MM.1S (cell line): ENCODE data around the gene ZNF789.

ENCODE experiments used
- DNase-seq: peaks from one replicate; pipeline ENCODE4 v3.0.0-alpha.2; 2015
- H2AFZ ChIP-seq: fragments of 300-600 bp; sonication (generic); 2 replicates; pipeline ENCODE4 v1.6.0; 2016; ENCODE audit warnings: antibody characterized with exemption, low read length
- H3F3A ChIP-seq: fragments of 300-600 bp; sonication (generic); 2 replicates; pipeline ENCODE4 v1.6.1; 2016; ENCODE audit warnings: mild to moderate bottlenecking, antibody characterized with exemption, low read length, moderate library complexity, mixed read lengths; ENCODE audit not compliant: insufficient read depth
- H3K27ac ChIP-seq: fragments of 300-600 bp; sonication (generic); 2 replicates; pipeline ENCODE4 v1.5.1; 2016; ENCODE audit warnings: mild to moderate bottlenecking, low read length
- H3K27me3 ChIP-seq: fragments of 300-600 bp; sonication (generic); replicated peaks from 2 replicates; pipeline ENCODE4 v1.6.0; 2016; ENCODE audit warnings: low read length; ENCODE audit not compliant: insufficient read depth
- H3K36me3 ChIP-seq: fragments of 300-600 bp; sonication (generic); replicated peaks from 2 replicates; pipeline ENCODE4 v1.6.1; 2016; ENCODE audit warnings: mild to moderate bottlenecking, low read length, mixed read lengths; ENCODE audit not compliant: insufficient read depth
- H3K4me1 ChIP-seq: fragments of 300-600 bp; sonication (generic); 2 replicates; pipeline ENCODE4 v1.6.1; 2016; ENCODE audit warnings: low read length, mixed read lengths
- H3K4me2 ChIP-seq: fragments of 300-600 bp; sonication (generic); 2 replicates; pipeline ENCODE4 v1.6.0; 2016; ENCODE audit warnings: low read depth, low read length
- H3K4me3 ChIP-seq: fragments of 300-600 bp; sonication (generic); 2 replicates; pipeline ENCODE4 v1.5.1; 2016; ENCODE audit warnings: low read length, mixed read lengths
- H3K79me2 ChIP-seq: fragments of 300-600 bp; sonication (generic); 2 replicates; pipeline ENCODE4 v1.6.1; 2016; ENCODE audit warnings: mixed run types, low read length, mixed read lengths
- H3K9ac ChIP-seq: fragments of 300-600 bp; sonication (generic); 2 replicates; pipeline ENCODE4 v1.6.1; 2016; ENCODE audit warnings: low read length, mixed read lengths
- H3K9me2 ChIP-seq: fragments of 300-600 bp; sonication (generic); replicated peaks from 2 replicates; pipeline ENCODE4 v1.6.1; 2016; ENCODE audit warnings: mild to moderate bottlenecking, low read length, mixed read lengths; ENCODE audit not compliant: insufficient read depth
- H3K9me3 ChIP-seq: fragments of 300-600 bp; sonication (generic); replicated peaks from 2 replicates; pipeline ENCODE4 v1.6.1; 2016; ENCODE audit warnings: mild to moderate bottlenecking, low read length, mixed read lengths; ENCODE audit not compliant: insufficient read depth
- H4K20me1 ChIP-seq: fragments of 300-600 bp; sonication (generic); 2 replicates; pipeline ENCODE4 v1.6.1; 2016; ENCODE audit warnings: mild to moderate bottlenecking, low read length, moderate library complexity, mixed read lengths; ENCODE audit not compliant: insufficient read depth
- EZH2 ChIP-seq: fragments of 300-600 bp; sonication (generic); optimal IDR thresholded peaks from 2 replicates; pipeline ENCODE3; 2017; ENCODE audit warnings: low read depth, mild to moderate bottlenecking, antibody characterized with exemption, low read length, mixed read lengths
- EZH2phosphoT487 ChIP-seq: fragments of 300-600 bp; sonication (generic); IDR thresholded peaks from 2 replicates; pipeline ENCODE4 v1.6.1; 2018; ENCODE audit warnings: antibody characterized with exemption, low read length
- TF ChIP-seq, protein P1 (sequence below): fragments of 300-600 bp; sonication (generic); IDR thresholded peaks from 2 replicates; pipeline ENCODE4 v1.5.1; 2016; ENCODE audit warnings: antibody characterized with exemption, low read length, mixed read lengths

ZNF789 gene

DNA sequence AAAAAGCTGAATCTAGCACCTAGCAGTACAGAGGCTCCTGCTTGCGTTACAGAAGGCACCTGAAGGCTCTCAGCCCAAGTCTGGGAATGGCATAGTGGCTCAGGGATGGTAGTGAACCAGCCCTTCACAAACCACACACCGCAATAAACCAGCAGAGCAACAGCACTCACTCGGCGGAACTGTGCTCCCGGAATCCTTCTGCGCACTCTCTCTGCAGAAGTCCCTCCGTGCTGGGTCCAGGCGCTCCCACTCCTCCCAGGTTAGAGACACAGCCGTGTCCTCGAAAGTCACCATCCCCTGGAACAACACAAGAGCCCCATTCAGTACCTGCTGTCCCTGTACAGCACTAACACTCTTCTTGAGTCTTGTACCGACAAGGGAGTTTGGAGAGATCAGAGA, 25.9 kb downstream of the ZNF789 start:
- TF ChIP-seq EZH2phosphoT487 = no peak
- TF ChIP-seq, protein P1, sequence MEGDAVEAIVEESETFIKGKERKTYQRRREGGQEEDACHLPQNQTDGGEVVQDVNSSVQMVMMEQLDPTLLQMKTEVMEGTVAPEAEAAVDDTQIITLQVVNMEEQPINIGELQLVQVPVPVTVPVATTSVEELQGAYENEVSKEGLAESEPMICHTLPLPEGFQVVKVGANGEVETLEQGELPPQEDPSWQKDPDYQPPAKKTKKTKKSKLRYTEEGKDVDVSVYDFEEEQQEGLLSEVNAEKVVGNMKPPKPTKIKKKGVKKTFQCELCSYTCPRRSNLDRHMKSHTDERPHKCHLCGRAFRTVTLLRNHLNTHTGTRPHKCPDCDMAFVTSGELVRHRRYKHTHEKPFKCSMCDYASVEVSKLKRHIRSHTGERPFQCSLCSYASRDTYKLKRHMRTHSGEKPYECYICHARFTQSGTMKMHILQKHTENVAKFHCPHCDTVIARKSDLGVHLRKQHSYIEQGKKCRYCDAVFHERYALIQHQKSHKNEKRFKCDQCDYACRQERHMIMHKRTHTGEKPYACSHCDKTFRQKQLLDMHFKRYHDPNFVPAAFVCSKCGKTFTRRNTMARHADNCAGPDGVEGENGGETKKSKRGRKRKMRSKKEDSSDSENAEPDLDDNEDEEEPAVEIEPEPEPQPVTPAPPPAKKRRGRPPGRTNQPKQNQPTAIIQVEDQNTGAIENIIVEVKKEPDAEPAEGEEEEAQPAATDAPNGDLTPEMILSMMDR = no peak
- TF ChIP-seq EZH2 = no peak
- Histone ChIP-seq H3K4me1 (no peaks in the 10 kb centered on the region), H3K36me3 (peaks cover 20% of the 10 kb centered on the region), H3K9ac (peak overlapping the region; percentile 94; the same call in 1 of the 2 replicates), H2AFZ (no peak overlapping the region), H3K4me3 (peak overlapping the region; percentile 96), H3F3A (peaks cover 8% of the 10 kb centered on the region), H3K27ac (peak overlapping the region; percentile 71; the same call in 1 of the 2 replicates), H3K9me3 (no peaks in the 10 kb centered on the region; the same call in 1 of the 2 replicates), H3K9me2 (no peaks in the 10 kb centered on the region), H3K79me2 (peaks cover 70% of the 10 kb centered on the region), H4K20me1 (no peaks in the 10 kb centered on the region), H3K27me3 (no peaks in the 10 kb centered on the region), H3K4me2 (peak overlapping the region; percentile 62)
- DNase-seq = peak; percentile 9

GRCh38 chr7:99499371-99499720, 26.7 kb downstream of the ZNF789 start:
- Histone ChIP-seq H3K27me3 (no peaks in the 10 kb centered on the region), H3K79me2 (peaks cover 62% of the 10 kb centered on the region), H2AFZ (peak overlapping the region; percentile 91), H3F3A (peaks cover 8% of the 10 kb centered on the region), H3K27ac (peak overlapping the region; percentile 96), H3K4me2 (peak overlapping the region; percentile 85), H3K36me3 (peaks cover 12% of the 10 kb centered on the region), H3K9me3 (no peaks in the 10 kb centered on the region; the same call in 1 of the 2 replicates), H3K4me3 (peak overlapping the region; percentile 96), H3K9me2 (no peaks in the 10 kb centered on the region), H3K9ac (peak overlapping the region; percentile 94), H4K20me1 (no peaks in the 10 kb centered on the region), H3K4me1 (no peaks in the 10 kb centered on the region)
- peak; percentile 31 for DNase-seq
- TF ChIP-seq, protein P1 = no peak
- TF ChIP-seq EZH2 (no peak), EZH2phosphoT487 (no peak)

DNA sequence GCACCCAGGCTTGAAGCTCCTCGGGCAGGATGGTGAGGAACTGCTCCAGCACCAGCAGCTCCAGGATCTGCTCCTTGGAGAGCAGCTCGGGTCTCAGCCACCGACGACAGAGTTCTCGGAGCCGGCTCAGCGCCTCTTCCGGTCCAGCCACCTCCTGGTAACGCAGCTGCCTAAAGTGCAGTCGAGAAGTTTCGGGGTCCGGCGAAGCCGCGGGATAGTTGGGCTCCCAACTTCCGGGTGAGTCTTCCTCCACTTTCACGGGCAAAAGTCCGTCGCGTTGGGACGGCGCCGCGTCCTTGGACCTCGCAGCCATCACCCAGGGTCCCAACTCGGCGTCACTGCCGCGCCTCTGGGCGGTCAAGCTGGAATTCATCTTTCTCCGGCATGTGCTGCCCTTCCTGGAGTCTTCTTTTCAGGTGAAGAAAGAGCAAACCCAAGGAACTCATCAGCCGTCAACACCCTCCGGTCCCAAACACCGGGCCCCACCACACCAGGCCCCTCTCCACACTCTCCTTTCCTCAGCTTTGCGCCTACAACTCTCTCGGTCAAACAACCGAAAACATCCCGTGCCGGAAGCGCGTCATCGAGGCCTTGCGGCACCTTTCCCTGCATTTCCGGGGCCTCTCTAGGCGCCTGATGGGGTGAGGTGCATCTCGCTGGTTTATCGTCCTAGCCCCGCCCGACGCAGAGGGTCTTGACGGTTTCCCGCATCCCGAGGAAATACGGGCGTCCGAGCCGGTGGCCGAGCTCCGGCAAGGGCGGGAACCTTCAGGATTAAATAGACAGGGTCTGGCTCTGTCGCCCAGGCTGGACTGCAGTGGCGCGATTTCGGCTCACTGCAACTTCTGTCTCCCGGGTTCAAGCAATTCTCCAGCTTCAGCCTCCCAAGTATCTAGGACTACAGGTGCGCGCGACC, 27.3 kb downstream of the ZNF789 start, which contains the start of gene ZNF394:
TSS of gene ZNF394 (minus strand) at position 561 of the 916 bp plus-strand sequence. CDS start at position 373, 188 bp downstream.
- no peaks in the 10 kb centered on the region for H3K9me2 ChIP-seq
- H2AFZ ChIP-seq = peak within 1 kb of the TSS; percentile 91
- H3K4me3 ChIP-seq = peak within 1 kb of the TSS; percentile 96
- peak; percentile 96 for DNase-seq
- H3K36me3 ChIP-seq = peaks cover 8% of the 10 kb centered on the region; the same call in 1 of the 2 replicates
- peaks cover 8% of the 10 kb centered on the region for H3F3A ChIP-seq
- no peaks in the 10 kb centered on the region for H3K4me1 ChIP-seq
- H3K4me2 ChIP-seq = peak within 1 kb of the TSS; percentile 85
- no peaks in the 10 kb centered on the region for H4K20me1 ChIP-seq
- H3K9me3 ChIP-seq = no peaks in the 10 kb centered on the region
- H3K9ac ChIP-seq = peak within 1 kb of the TSS; percentile 94
- peak within 1 kb of the TSS; percentile 96 for H3K27ac ChIP-seq
- H3K27me3 ChIP-seq = no peaks in the 10 kb centered on the region
- H3K79me2 ChIP-seq = peaks cover 56% of the 10 kb centered on the region
- TF ChIP-seq, protein P1 = no peak; the same call in 1 of the 2 replicates
- no peak for TF ChIP-seq EZH2
- no peak for TF ChIP-seq EZH2phosphoT487
